GM12878 (cell line): ENCODE measurements around the gene ACADVL. TPM values are rescaled to one million over a fixed set of nuclear protein-coding genes. Genes with fewer than 3 reads are reported as not detected.

ENCODE experiments used
- BCL11A ChIP-seq: IDR thresholded peaks from 2 replicates; pipeline ENCODE4 v1.6.1; 2011; ENCODE audit warnings: low read depth, low read length
- BMI1 ChIP-seq: fragments of 450-650 bp; IDR thresholded peaks from 2 replicates; pipeline ENCODE4 v1.6.1; 2016; ENCODE audit warnings: mild to moderate bottlenecking, moderate library complexity, borderline replicate concordance
- CHD2 ChIP-seq: IDR thresholded peaks from 2 replicates; pipeline ENCODE4 v1.6.1; 2011; ENCODE audit warnings: low read depth, low read length, improper control_type of control experiment, borderline replicate concordance
- CUX1 ChIP-seq: IDR thresholded peaks from 2 replicates; pipeline ENCODE4 v1.6.1; 2012; ENCODE audit warnings: improper control_type of control experiment, low read depth, low read length; ENCODE audit not compliant: insufficient replicate concordance
- EED ChIP-seq: sonication (generic); IDR thresholded peaks from 2 replicates; pipeline ENCODE4 v1.6.1; 2016; ENCODE audit warnings: antibody characterized with exemption, low read depth
- KDM1A ChIP-seq: fragments of 200-600 bp; sonication (generic); IDR thresholded peaks from 2 replicates; pipeline ENCODE4 v1.6.1; 2016; ENCODE audit warnings: borderline replicate concordance
- NKRF ChIP-seq: fragments of 450-650 bp; conservative IDR thresholded peaks from 2 replicates; pipeline ENCODE4 v1.6.1; 2017; ENCODE audit warnings: mild to moderate bottlenecking, moderate library complexity
- PRDM15 ChIP-seq: fragments of 450-650 bp; formaldehyde crosslinking; IDR thresholded peaks from 2 replicates; pipeline ENCODE4 v1.4.0; 2020; ENCODE audit warnings: mild to moderate bottlenecking, moderate library complexity
- SMARCA5 ChIP-seq: fragments of 450-650 bp; IDR thresholded peaks from 2 replicates; pipeline ENCODE4 v1.6.1; 2017; ENCODE audit warnings: mild to moderate bottlenecking
- SMC3 ChIP-seq: IDR thresholded peaks from 2 replicates; pipeline ENCODE4 v1.6.1; 2011; ENCODE audit warnings: low read length, improper control_type of control experiment, borderline replicate concordance
- SUZ12 ChIP-seq: fragments of 200-600 bp; sonication (generic); IDR thresholded peaks from one replicate; pipeline ENCODE4 v1.6.1; 2018; ENCODE audit warnings: antibody characterized with exemption, mild to moderate bottlenecking; ENCODE audit not compliant: unreplicated experiment
- USF1 ChIP-seq: IDR thresholded peaks from 2 replicates; pipeline ENCODE4 v1.6.1; 2011; ENCODE audit warnings: borderline replicate concordance, low read depth, mild to moderate bottlenecking, moderate library complexity, mixed read lengths, low read length; ENCODE audit not compliant: insufficient read depth; ENCODE audit errors: extremely low read length
- polyA plus RNA-seq, 11 experiments: library from polyadenylated mRNA; depleted of rRNA in 4 of 11; unstranded in 6 of 11; stranded (reverse) in 5 of 11; fragments of >200 nt; fragmentation: Nextera tagmentation in 4 of 11; fragmentation: Illumina TruSeq in 1 of 11; extraction: Ambion mirVana in 4 of 11; extraction: Trizol in 1 of 11; gene quantifications; 1 replicate in 1 of 11; 2 replicates in 10 of 11; pipeline versions ENCODE4 v1.2.1 to v1.2.3, GENCODE V29; 2011 to 2016; ENCODE audit warnings: inconsistent platforms in 2 of 11, missing spikeins in 2 of 11, low read depth in 1 of 11
- total RNA-seq, 4 experiments: library from RNA; depleted of rRNA in 3 of 4; stranded (reverse); fragments of >200 nt in 3 of 4; fragmentation: Illumina TruSeq in 1 of 4; extraction: Trizol in 1 of 4; gene quantifications; 2 replicates each; pipeline versions ENCODE4 v1.2.1 to v1.2.3, GENCODE V29; 2013 to 2021

The ACADVL gene
- total and polyA plus RNA-seq, 10 of the 15 experiments (the other 5 are each of a cell fraction or from before 2014, with no cell fraction given): 25.4 to 232 (median 180) TPM

GRCh38 chr17:7234083-7234951 is 14.6 kb downstream of the ACADVL start, which contains the start of gene DVL2 (continued):
- TF ChIP-seq CUX1: no peak
- TF ChIP-seq BMI1: no peak
- no peak for TF ChIP-seq SMC3
- TF ChIP-seq NKRF: peak; percentile 90
- peak; percentile 100 for TF ChIP-seq USF1
- TF ChIP-seq CHD2: peak; percentile 83
- peak; percentile 33; the same call in 1 of the 2 replicates for TF ChIP-seq BCL11A
- no peak for TF ChIP-seq KDM1A
- TF ChIP-seq SMARCA5: no peak
- TF ChIP-seq EED: no peak
- peak; percentile 98 for TF ChIP-seq PRDM15 (CRISPR knock-in tag)
- no peak for TF ChIP-seq SUZ12
